GM18873 (cell line): Measurements from ENCODE around the gene WDR72.

Experiments
- ATAC-seq: cut with Tn5 transposase; IDR thresholded peaks from one replicate; pipeline ENCODE4 v1.9.1; 2021; ENCODE audit warnings: mild to moderate bottlenecking, moderate library complexity, moderate number of reproducible peaks; ENCODE audit not compliant: unreplicated experiment, low FRiP score

WDR72 gene

DNA sequence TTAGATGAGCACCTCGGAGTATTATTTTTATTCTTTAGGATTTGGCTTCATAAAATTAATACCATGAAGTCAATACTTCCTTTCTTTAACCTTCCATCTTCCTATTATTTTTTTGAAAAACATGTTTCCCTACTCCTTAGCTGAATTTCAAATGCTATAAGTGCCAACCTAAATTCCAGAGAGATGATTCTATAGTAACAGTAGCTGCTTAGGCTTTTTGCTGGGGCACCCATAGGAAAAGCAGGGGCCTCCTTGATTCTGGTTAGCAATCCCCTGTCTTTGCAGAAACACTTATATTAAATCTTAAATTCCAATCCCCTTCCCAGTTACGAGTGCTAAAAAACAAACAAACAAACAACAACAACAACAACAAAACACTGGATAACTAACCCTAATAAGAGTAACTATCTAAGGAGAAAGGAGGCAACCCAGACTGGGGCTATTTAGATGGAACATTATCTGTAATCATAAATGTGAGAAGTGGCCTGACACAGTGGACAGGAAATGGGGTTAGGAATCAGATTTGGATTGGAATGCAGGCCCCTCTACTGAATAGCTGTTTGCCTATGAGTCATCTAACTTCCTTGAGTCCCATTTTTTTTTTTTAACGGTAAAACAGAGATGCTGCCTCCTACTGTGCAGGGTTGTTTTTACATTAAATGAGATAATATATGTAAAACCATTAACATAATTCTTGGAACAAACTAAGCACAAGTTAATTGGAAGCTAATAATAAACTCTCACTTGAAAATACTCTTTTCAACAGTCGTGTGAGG is 148.1 kb downstream of the WDR72 start:
- no peak for ATAC-seq

- ATAC-seq: no peak
These were observed 168.4 kb downstream of the WDR72 start for GRCh38 chr15:53591041-53591440.

- ATAC-seq: no peak
These were observed 169.1 kb downstream of the WDR72 start for GRCh38 chr15:53590380-53590779.

DNA sequence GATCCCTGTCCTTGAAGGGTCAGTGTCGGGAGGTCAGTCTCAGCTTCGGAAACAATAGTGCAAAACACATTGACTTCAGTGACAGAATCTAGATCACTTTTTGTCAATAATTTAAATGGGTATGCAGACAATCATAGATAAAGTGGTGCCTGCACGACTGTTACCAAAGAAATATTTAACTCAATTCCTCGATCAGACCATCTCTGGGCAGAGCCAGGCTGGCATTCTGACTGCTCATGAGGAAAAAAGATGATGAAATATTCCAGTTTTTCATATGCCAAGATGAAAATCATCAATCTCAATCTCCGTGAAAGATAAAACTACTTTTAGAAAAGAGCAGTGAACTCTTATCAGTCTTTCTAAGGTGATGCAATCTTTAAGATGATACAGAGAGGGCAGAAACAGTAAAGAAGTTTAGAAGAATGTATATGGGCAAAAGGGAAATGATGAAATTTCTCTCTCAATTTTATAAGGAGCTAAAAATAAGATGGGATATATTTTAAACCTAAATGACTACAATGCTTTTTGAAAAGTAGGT is 169.9 kb downstream of the WDR72 start:
- ATAC-seq: no peak

DNA sequence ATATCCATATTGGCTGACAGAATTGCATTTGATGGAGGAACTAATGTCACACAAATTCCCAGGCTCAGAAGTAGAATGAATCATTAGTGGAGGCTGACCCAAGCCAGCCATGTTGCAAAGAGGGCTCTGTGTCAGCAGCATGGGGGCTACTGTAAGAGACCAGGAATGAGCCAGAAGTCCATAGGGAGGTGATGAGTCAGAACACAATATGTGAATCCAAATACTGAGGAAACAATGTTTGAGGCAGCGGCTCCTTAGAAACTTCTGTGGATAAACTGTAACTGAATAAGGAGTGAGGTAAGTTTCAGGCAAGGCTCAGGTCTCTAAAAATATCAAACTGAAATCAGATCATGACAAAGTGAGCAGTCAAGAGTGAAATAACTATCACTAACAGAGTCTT is 170.7 kb downstream of the WDR72 start:
- ATAC-seq: no peak

DNA sequence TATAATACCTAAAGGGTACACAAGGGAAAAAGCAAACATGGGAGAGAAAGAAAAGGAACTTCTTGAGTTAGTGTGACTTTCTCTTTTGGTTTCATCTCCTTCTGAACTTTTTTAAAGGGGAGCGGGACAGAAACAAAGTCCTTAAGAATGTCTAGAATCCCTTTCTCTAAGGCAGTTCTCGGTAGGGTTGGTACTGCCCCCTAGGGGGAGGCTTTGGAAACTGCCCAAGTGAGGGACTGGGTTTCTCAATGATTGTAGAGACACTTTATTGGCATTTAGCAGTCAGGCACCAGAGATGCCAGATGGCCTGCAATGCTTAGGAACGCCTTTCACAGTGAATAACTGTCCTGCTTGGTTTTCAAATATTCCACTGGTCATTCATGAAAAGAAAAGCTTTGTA is 172.7 kb downstream of the WDR72 start:
- no peak for ATAC-seq

GRCh38 chr15:53581513-53581912 is 177.9 kb downstream of the WDR72 start:
- ATAC-seq: no peak

GRCh38 chr15:53580366-53580765 is 179.1 kb downstream of the WDR72 start:
- ATAC-seq: no peak

- ATAC-seq: no peak
These were observed 182.6 kb downstream of the WDR72 start for GRCh38 chr15:53576841-53577240.

- no peak for ATAC-seq
These were observed 186.4 kb downstream of the WDR72 start for GRCh38 chr15:53573091-53573490.

- no peak for ATAC-seq
These were observed 189.5 kb downstream of the WDR72 start for GRCh38 chr15:53569751-53570480.

- ATAC-seq: no peak
These were observed 192.6 kb downstream of the WDR72 start for GRCh38 chr15:53566912-53567311.

- no peak for ATAC-seq
These were observed 193.7 kb downstream of the WDR72 start for GRCh38 chr15:53565721-53566120.

GRCh38 chr15:53564647-53565046 is 194.8 kb downstream of the WDR72 start:
- ATAC-seq: no peak

GRCh38 chr15:53563627-53564026 is 195.8 kb downstream of the WDR72 start:
- no peak for ATAC-seq

DNA sequence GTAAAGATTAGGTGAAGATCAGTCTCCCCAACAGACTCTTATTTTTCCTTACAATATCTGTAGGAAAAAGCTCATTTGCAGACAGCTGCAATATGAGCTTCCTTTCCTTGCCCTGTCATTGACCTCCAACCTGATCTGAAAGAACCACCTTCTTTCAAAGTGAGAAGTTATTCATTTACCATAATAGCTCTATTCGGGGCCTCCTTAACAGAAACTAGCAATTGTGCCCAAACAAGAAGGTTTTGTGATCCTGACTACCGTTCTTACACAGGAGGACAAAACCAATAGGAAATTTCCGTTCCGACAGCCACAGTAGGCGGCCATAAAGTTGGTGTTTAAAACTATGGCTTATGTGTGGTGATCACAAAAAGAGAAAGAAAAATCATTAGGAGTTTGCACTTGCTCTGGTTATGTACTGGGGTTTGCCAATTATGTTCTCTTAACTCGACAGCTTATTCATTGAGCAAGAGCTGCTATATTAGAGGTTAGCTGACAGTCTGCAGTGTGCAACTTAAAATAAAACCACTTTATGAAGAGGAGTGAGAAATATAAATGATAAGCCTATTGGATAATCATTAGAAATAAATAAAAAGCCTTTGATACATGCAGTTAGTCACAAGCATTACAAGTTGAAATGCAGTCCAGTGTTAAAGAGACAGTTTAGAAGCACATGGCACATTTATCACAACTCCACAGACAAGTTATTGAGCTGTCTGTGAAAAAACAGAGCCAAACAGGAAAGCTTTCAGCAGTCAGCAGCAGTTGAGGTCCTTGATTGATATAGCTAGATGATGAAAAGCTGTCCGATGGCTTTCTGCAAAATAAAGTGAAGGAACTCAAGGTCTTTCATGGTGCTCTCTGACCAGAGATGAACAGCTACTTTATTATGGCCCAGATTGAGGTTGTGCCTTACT is 199.8 kb downstream of the WDR72 start:
- ATAC-seq: no peak

GRCh38 chr15:53558384-53558783 is 201.1 kb downstream of the WDR72 start:
- ATAC-seq: no peak

GRCh38 chr15:53555226-53555625 is 204.2 kb downstream of the WDR72 start:
- no peak for ATAC-seq

DNA sequence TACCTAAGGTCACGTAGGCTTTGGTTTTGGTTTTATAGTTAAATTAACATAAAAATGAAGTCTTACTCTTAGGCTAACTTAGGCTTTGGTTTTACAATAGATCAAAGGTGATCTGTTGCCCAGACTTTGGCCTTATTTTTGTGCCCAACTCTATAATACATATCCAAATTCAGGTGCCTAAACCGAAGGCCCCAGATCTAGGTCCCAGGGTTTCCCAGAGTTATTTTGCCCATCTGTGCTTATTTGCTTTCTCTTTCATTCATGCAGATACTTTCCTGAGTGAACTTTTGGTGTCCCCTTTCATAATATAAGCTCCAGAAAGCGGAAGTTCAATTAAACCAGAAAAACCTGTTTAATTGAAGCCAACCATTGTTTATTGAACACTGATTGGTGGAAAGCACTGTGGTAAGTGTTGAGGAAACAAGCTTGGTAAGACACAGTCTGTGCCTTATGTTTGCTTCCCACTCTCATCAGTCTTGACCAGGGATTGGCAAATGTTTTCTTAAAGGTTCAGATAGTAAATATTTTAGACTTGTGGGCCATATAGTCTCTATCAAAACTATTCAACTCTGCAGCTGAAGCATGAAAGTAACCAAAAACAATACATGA is 209.7 kb downstream of the WDR72 start:
- no peak for ATAC-seq

- ATAC-seq: no peak
These were observed 211.2 kb downstream of the WDR72 start for GRCh38 chr15:53548236-53548635.
